Activated effector memory CD4-positive, alpha-beta T cell treated with Interleukin-2 at 50 U/mL for 16 hours (primary cell): ENCODE measurements around the gene MRPL18.
"Not testable (repeated sequence)": the region's sequence is repeated elsewhere in the genome, so short reads cannot be mapped to it uniquely, and the experiment has no call there.

Experiments used
- DNase-seq: peaks from one replicate; pipeline ENCODE4 v3.0.0-alpha.2; 2020

Gene MRPL18

GRCh38 chr6:159777240-159777904 is 12.9 kb upstream of the MRPL18 start:
- no peak for DNase-seq

DNA sequence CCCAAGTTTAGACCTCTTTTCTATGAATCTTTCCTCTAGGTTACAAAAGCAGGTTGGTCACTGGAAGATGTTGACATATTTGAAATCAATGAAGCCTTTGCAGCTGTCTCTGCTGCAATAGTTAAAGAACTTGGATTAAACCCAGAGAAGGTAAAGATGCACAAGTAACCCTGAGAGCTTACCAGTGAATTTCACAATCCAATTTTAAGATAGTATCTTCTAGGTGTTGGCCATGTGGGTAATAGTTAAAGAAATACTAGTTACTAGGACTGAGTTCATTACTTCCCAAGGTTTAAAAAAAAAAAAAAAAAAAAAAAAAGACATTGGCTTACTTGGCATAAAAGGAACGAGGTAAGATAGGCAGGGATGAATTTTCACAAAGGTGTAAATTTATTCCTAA is 12.1 kb upstream of the MRPL18 start:
- DNase-seq, result no peak

- no peak for DNase-seq
Observed at GRCh38 chr6:159778542-159779103, 11.6 kb upstream of the MRPL18 start.

DNA sequence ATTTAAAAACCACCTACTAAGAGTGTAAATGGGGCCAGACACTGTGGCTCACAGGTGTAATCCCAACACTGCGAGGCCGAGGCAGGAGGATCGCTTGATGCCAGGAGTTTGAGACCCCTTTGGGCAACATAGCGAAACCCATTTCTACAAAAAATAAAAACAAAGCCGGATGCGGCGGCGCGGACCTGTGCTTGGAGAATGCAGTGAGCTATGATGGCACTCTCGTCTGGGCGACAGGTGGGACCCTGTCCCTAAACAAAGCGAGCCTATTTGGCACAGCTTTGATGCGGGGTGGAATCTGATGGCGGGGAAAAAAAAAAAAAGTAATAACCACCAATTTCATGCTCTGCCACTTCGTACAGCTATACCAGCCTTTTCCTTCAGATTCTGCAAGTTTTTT is 2.0 kb upstream of the MRPL18 start:
- peak; percentile 2 for DNase-seq

GRCh38 chr6:159788753-159789376 is 1.4 kb upstream of the MRPL18 start:
- DNase-seq, result no peak

DNA sequence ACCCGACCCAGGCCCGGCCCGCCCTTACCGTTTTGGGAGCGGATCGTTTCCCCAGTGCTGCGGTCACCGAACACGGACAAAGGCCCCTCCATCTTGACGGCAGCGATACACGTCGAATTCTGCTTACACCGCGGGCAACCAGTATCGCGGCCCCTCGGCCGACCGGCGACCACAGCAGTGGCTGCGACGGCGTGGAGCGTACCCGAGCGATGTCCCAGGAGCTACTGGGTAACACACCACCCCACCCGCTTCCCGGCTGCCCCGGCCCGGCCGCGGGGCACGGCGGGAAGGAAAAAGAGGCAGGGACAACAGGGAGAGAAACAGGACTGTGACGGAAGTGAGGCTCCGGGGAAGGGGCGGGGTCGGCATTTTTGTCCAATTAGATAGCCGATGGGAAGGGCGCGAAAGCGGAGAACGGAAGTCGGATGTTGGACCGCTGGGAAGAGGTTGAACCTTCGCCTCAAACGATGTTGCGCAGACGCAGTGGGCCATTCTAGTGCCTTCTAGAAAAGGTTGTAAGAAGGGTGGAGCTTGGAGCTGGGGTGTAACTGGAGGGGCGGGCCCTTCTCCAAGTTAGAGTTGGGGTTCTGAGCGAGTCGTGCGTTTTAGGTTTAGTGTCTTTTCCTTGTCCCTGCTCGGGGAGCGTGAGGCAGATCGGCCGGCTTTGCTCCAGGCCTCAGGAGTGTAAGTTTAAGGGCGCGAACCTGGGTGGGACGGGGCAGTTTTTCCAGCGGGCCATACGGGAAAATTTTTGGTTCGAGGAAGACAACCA is 704 bp upstream of the MRPL18 start, which contains the start of gene TCP1:
Gene TCP1 (minus strand): TSS at position 226 of the 772 bp plus-strand sequence. CDS start 134 bp downstream, at position 92.
- DNase-seq, result peak; percentile 99

- no peak for DNase-seq
Observed at GRCh38 chr6:159790956-159791598, 810 bp downstream of the MRPL18 start.

GRCh38 chr6:159794976-159795375 is 4.7 kb downstream of the MRPL18 start:
- not testable (repeated sequence) for DNase-seq

GRCh38 chr6:159797554-159797953 is 7.3 kb downstream of the MRPL18 start:
- no peak for DNase-seq

- no peak for DNase-seq
Observed at GRCh38 chr6:159800141-159800865, 10.0 kb downstream of the MRPL18 start, which contains the start of gene PNLDC1. Gene PNLDC1, plus strand, starts transcription at chr6:159800276. Its CDS starts 32 bp downstream, at chr6:159800308.

DNA sequence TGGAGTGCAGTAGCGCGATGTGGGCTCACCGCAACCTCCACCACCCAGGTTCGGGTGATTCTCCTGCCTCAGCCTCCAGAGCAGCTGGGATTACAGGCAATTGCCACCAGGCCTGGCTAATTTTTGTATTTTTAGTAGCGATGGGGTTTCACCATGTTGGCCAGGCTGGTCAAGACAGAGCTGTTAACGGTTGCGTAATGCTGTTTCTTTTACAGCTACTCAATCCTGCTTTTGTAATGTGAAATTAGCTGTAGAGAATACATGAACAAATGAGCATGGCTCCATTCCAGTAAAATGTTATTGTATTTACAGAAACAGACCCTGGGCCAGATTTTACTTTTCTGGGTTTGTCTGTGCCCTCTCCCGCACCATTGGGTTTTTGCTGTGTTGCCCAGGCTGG is 11.7 kb downstream of the MRPL18 start:
- no peak for DNase-seq

GRCh38 chr6:159804504-159804903 is 14.2 kb downstream of the MRPL18 start:
- no peak for DNase-seq

DNA sequence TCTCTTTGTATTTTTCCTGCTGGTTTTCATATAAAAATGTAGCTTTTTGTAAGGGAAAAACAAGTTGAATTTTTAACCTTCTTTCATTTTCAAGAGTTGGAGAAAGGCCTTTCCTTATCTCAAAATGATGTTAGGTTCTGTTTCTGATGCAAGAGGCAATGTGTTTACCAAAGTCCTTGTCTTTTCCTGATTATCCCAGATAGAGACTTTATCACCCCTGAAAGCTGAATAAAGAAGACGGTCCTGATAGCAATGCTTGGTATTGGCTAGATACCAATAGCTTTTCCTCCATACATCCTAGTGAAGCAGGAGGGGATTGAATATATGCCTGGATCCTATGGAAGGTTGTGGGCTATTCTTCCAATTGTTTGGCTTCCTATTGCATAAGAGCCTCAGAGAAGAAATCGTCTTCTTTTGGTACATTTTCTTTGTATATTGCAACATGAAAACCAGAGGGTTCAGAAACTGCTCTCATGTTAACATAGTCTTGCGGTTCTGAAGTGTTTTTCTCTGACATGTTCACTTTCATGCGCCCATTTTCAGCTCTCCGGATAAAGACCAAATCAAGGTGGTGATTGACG is 15.3 kb downstream of the MRPL18 start:
- DNase-seq, result no peak

DNA sequence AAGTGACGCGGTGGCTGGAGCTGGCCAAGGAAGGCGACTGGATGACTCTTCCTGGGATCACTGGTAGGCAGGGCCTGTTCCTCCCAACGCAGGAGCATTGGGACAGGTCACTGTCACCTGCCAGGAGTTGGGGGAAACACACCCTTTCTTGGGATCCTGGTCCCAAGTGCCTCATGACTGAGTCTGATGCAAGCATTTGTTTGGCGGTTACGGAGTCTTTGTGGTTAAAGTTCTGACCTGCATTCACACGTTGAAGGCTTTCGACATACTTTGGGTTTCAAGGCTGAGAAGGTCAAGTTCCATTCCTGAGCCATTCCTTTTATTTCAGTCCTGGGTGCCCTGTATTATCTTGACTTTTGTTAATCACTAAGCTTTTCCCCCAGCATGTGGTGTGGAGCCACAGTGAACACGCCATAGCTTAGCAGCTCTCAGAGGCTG is 15.8 kb downstream of the MRPL18 start:
- no peak for DNase-seq

DNA sequence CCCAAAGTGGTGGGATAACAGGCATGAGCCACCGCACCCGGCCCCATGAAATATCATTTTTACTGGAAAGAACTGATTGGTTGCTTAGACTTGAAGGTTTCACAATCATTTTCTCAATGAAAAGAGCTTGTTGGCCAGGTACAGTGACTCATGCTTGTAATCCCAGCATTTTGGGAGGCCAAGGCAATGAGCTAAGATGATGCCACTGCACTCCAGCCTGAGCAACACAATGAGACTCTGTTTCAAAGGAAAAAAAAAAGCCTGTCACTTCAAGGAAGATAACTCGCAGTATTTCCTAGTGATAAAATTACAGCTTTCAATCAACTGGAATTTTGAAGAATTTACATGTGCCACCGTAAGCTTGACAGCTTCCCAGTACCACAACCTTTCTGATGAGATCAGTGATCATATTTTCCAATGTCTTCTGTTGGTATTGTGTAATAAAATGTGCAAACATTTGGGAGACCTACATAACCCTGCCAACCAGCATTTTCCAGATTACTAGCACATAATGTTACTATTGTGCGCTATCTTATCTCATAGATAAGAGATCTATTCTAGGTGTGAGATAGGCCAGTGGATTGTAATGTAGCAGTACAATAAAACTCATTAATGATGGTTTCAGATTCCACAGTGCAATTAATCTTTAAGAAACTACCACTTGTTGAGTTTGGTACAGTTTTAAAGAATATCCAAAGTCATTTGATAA is 17.0 kb downstream of the MRPL18 start:
- DNase-seq, result no peak

GRCh38 chr6:159808647-159809046 is 18.4 kb downstream of the MRPL18 start:
- DNase-seq, result no peak

- DNase-seq, result no peak
Observed at GRCh38 chr6:159809149-159809548, 18.9 kb downstream of the MRPL18 start.

DNA sequence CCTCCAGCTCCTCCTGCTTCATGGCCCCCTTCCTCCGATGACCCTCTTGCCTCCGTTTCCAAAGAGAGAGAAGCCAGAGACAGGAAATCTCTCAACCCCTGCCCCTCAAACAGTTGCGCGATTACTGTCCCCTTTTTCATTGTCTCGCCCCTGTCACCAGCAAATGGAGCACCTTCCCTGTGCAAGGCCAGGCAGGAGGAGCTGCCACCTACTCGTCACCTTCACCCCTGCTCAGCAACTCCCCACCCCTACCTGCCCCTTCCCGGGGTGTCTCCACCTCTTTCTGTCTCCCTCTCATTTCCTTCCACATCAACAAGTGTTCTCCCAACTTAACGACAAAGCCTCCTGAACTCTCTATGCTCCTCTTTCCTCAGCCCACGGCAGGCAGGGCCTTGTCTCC is 23.5 kb downstream of the MRPL18 start:
- no peak for DNase-seq

GRCh38 chr6:159815410-159815809 is 25.1 kb downstream of the MRPL18 start:
- no peak for DNase-seq

DNA sequence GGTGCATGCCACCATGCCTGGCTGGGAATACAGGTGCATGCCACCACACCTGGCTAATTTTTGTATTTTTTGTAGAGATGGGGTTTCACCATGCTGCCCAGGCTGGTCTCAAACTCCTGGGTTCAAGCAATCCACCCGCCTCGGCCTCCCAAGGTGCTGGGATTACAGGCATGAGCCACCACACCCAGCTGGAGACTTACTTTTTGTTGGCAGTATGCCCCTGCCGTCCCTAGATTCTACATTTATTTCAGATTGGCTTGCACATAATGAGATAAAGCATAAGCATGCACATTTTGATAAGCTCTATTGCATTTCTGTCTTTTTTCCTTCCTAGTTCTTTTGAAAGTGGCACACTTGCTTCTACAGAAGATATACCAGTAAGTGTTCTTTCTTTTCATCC is 26.5 kb downstream of the MRPL18 start:
- DNase-seq, result not testable (repeated sequence)
